ENCODE data around the gene GRXCR1.

Gene GRXCR1

DNA sequence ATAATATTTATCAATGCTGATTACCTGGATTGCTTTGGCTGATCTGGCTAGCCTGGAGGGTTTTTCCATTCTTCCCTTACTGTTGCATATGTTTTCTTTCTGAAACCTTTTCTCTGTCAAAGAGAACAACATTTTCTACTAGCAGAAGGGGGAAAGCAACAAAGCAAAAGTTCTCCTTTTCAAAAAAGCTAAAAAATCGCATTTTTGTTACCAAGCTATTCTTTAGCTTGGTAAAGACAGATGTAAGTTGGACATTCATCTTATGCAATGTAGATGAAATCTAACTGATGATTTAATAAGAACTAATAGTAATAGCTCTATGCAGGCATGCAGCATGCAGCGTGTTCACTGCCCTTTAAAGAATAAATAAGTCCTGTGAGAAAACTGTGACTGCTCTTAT lies at the start of gene GRXCR1:
Gene GRXCR1 (plus strand): TSS at position 301 of the 400 bp plus-strand sequence. CDS start 554 bp downstream, outside the sequence.
- no peak for DNase-seq

DNA sequence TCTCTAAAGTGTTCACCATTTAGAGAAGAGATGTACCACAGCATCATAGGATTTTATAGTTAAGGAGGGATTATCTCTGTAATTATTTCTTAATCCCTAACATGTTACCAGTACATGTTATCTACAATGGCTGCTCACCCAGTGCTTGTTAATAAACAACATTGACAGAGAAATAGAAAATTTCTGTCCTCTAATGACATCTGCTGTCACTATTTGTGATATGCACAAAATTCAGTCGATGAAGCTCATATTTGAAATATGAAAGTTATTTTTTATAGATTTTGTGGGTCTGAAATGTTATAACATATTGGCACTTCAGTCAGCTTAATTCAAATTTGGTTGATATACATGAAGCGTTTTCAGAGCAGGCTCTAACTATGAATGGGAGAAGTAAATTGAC lies 48.8 kb upstream of the GRXCR1 start:
- no peak for DNase-seq

GRCh38 chr4:42844422-42845070 lies 48.0 kb upstream of the GRXCR1 start:
- DNase-seq = no peak

DNA sequence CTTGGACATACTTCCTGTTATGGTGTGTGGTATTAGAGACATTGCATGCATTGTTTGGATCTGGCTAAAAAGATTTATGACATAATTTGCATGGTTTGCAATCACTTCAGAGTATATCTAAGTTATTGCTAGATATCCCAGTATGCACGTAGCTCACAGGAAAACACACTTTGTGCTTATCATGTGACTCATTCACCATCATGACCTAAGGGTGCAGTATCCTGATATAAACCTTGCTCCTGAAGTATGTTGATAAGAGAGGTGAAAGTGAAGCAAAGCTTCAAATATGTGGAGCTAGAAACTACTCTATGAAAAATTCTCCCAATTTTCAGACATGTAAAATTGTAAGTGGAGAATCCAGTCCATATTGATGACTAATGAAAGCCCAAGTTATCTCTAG lies 46.9 kb upstream of the GRXCR1 start:
- no peak for DNase-seq

DNA sequence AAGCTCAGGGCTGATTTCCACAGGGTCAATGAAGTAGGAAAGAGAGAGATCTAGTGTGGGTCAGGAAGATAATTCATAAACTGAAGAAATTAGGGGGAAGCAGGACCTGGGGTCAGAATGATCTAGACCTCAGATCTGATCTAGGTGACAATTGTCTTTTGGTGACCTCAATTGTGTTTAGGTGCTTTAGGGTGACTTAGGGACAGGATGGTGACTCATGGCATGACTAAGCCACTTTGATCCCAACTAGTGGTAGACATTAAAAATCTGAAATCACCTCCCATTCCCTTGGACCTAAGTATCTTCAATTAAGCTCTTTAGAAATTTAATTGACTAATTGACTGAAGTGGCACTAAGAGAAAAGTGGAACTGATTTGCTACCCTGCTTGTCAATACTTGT lies 36.7 kb upstream of the GRXCR1 start:
- no peak for DNase-seq

DNA sequence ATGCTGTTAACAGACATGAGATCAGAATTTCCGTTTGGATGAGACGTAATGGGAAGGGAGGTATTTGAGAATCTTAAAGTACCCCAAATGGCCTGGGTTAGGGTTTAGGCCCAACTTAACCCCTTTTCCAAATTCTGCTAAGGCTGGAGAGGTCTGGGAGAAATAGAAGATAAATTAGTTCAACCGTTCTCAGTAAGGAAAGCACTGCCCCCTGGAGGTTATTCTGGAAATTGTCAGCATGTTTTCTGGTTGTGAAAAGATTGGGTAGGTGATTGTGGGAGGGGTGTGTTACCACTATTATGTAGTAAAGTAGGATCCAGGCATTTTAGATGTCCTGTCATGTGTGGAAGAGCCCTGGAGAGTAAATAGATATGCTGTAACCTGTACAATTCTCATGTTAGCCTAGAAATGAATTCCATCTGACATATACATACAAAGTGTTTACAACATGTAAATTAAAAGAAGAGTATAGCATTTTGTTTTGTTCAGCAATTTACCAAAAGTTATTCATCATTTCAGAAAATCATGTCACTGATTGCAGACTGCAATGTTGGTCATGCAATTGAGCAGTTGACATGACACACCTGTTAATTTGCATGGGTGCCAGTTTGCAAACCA lies 26.8 kb upstream of the GRXCR1 start:
- DNase-seq = peak; percentile 55

DNA sequence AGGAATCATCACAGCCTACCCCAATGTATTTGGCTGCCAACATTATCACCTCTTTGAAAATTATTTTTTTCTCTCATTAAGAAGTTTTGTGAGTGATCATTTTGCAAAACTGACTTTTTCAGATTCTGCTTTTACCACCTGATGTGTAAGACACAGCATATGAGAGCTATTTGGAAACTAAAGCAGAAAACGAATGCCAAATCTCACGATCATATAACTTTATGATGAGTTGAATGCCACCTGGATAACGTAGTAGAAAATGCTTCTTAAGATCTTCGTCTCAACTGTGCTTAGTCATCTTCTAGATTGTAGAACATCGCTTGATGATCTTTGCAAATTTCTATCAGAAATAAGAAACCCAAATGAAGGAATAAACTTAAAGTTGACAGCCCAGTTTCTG lies 21.3 kb upstream of the GRXCR1 start:
- no peak for DNase-seq

- no peak for DNase-seq
Measured at GRCh38 chr4:42871671-42872290, 20.7 kb upstream of the GRXCR1 start.

DNA sequence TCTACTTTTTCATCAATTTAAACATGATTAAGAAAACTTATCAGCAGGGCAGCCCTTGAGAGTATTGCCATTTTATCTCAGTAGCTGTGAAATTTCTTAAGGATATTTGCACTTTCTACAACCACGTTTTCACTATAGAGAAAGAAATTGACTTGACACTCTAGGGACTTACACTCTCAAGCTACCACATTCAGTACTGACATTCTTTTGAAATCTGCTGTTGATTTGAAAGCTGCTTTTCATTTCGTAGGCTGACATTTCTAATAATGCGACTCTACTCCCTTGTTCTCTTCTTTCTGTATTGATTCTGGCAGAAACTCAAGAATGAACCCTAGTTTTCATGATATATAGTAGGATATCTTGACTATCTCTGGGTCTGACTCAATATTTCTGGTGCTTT lies 13.7 kb upstream of the GRXCR1 start:
- DNase-seq = no peak

DNA sequence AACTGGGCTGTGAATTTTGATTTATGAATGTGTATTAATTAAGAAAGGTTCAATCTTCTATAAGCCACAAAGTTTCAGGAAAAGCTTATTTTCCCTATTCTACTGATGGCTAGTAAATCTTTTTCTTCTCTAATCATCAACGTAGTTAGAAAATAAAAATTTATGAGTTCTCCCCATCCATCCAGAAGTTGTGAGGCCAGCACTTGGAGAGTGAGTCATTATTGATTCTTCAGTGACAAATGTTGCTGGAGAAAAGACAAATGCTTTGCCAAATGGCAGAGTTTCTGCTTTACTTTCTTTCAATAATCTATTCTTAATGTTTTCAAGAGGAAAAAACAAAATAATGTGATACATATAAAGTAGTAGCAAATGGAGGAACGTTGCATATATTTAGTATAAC lies 11.3 kb upstream of the GRXCR1 start:
- no peak for DNase-seq

DNA sequence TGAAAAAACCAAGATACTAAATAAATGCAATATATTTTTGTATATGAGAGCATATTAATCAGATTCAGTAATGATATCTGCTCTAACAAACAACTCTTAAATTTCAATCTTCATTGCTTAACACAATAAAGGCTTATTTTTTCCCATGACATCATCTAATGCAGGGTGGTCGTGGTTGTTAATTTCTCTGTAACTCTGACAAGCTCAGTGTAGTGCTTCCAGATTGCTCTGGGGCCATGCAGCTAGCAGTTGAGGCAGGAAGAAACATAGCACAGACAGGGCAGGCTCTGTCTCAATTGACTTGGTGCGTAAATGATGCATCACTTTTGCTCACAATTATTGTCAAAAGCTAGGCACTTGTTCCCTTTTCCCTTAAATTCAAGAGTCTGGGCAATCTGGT lies 869 bp upstream of the GRXCR1 start:
- DNase-seq = no peak

DNA sequence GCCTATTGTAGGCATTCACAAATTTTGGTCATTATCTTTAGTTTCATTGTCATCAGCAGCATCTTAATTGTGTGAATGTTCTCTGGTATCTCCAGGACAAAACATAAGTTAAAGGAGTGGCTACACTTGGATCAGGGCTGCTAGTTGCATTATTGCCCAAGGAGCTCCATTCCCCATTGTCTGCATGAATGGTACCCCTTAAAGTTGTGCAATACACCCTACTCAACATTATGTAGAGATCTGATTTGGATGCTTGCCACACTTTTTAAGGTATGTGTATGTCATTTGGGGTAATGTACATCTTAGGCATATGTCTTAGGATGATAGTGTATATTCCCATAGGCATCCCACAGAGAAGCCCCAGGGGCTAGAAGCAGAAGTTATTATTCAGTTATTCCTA lies 2.9 kb downstream of the GRXCR1 start:
- no peak for DNase-seq

DNA sequence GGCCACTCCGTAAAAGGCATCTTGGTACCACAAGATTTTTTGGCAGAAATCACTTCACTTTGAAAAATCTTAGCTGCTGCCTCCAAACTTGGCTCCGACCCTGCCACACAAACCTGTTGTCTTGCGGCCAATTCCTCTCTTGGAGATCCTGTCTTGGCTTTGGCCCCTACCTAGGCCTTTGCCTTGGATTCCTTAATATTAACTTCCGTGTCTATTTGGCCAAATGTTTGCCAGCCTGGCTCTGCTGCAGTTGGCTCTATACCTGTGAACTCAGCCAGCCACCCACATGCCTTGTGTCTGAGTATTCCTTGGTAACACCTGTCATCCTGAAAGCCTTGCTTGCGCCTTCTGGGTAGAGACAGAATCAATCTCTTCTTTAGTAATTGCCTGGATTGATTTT lies 12.5 kb downstream of the GRXCR1 start:
- no peak for DNase-seq

DNA sequence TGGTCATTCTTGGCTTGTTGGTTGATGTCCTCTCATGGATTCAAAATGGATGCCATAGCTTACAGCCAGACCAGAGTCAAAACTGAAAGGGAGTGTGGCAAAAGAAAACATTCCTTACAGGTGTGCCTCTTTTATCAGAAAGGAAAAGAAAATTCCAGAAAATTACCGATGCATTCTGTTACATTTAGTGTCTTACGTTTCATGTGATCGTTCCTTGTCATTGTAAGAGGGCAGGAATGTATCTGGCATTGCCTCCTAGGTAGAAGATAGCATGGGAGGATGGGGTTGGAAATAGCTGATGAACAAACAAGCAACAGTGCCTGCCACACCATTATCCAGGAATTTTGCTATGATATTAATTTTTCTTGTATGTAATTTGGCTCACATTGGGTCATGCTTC lies 13.1 kb downstream of the GRXCR1 start:
- DNase-seq = no peak

GRCh38 chr4:42906341-42906740 lies 13.8 kb downstream of the GRXCR1 start:
- DNase-seq = no peak

GRCh38 chr4:42906891-42907759 lies 14.6 kb downstream of the GRXCR1 start:
- DNase-seq = no peak

DNA sequence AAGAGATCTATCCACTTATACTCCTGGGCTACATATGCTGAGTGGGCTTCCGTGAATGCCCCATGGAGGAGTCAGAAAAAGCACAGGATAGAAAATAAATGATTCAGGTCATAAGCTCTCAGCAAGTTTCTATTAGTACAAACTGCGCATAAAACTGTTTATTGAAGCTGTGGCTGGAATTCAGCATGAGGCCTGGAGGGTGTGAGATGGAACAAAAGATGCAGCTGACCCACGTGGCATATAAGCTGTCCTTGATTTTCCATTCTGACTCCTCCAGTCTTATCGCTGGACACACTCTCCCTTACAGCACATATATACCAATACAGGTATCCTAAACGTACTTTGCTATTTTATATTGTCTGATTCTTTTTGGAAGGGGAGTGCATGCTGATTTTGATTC lies 17.9 kb downstream of the GRXCR1 start:
- no peak for DNase-seq

- no peak for DNase-seq
Measured at GRCh38 chr4:42914937-42915336, 22.4 kb downstream of the GRXCR1 start.

DNA sequence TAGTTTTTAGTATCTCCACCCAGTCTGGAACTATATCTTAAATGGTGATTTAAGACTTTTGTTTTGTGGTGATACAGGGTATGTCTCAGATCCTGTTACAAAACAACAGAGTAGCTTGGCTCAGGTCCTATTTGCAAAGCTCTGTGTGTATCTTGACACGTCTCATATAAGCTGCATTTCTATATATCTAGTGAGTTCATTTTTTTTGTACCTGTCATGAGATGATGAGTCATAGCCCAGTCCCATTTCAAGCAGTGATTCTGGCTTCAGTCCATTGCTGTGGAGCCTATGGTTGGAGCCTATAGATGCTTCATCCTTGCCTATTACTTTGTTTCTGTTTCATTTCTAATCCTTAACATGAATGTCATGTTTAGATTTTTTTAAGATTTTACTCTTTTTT lies 23.0 kb downstream of the GRXCR1 start:
- no peak for DNase-seq

DNA sequence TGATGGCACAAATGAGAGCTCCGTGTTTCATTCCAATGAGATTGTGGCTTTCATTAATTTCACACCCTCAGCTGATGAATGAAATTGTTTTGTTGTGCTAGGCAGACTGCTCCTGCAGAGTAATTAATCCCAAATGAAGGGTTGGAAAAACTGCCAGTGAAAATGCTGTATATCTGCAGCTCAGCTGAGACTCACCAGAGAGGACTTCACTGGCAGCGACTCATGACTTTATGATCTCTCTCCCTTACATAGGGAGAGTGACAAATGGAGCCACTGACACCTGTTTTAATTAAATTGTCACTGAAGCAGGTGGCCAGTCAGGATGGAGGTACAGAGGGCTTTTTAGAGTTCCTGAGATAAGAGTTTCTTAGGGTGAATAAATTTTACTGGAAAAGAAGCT lies 24.8 kb downstream of the GRXCR1 start:
- no peak for DNase-seq

DNA sequence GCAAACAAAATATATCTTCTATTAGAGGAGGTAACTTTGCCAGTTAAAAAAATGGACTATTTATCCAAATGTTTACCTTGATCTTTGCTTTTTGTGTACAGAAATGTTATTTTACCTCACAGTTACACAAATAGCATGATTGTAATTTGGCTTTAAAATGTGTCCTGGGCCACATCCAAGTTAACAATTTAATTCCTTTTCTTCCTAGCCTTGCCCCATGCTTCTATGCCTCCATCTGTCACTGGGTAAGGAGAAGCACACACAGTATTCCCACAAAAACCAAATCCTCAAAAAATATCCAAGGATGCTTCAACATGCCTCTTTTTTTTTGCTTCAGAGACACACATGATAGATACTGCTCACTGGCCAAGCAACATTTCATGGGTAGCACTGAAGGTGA lies 30.9 kb downstream of the GRXCR1 start:
- no peak for DNase-seq

DNA sequence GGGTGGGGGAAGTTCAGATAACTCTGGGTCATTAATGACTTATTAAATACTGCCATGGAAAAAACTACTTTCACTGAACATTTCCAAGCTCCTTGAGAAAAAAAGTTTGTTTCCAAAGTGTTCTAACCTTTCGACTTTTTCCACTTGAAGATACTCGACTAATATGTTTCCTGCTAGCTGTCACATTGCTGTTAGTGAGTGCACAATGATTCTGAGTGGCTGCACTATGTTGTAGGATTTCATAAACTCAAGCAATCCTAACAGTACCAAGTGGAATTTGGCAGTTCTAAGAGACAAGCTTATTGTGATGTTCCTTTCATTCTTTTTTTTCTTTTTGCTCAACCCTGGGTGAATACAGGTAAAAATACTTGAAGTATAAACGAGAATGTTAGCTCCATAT lies 33.4 kb downstream of the GRXCR1 start:
- no peak for DNase-seq

GRCh38 chr4:42927946-42928345 lies 35.4 kb downstream of the GRXCR1 start:
- DNase-seq = no peak

- DNase-seq = no peak
Measured at GRCh38 chr4:42928582-42928981, 36.1 kb downstream of the GRXCR1 start.
